Osteoblast (primary cell): Measurements from ENCODE around the gene SPC24. TPM values are rescaled to one million over a fixed set of nuclear protein-coding genes. Genes with fewer than 3 reads are reported as not detected.
"Not testable (repeated sequence)": the region's sequence is repeated elsewhere in the genome, so short reads cannot be mapped to it uniquely, and the experiment has no call there.

Experiments
- DNase-seq: peaks from one replicate; pipeline ENCODE4 v3.0.0; 2011; ENCODE audit warnings: low spot score, mixed read lengths; ENCODE audit not compliant: insufficient read length; ENCODE audit errors: missing footprints
- H2AFZ ChIP-seq: 2 replicates; pipeline ENCODE4 v1.6.0; 2011; ENCODE audit warnings: mild to moderate bottlenecking, low read length
- H3K27ac ChIP-seq: 2 replicates; pipeline ENCODE4 v1.5.1; 2011; ENCODE audit warnings: mild to moderate bottlenecking, low read depth, low read length, moderate library complexity
- H3K27me3 ChIP-seq: 2 replicates; pipeline ENCODE4 v1.6.0; 2012; ENCODE audit warnings: mild to moderate bottlenecking, control low read depth, inconsistent platforms, low read length, moderate library complexity; ENCODE audit not compliant: insufficient read depth
- H3K36me3 ChIP-seq: 2 replicates; pipeline ENCODE4 v1.5.1; 2011; ENCODE audit warnings: mild to moderate bottlenecking, low read length, control low read depth, moderate library complexity; ENCODE audit not compliant: insufficient read depth
- H3K4me1 ChIP-seq: 2 replicates; pipeline ENCODE4 v1.5.1; 2011; ENCODE audit warnings: mild to moderate bottlenecking, low read length, control low read depth, moderate library complexity; ENCODE audit not compliant: insufficient read depth
- H3K4me2 ChIP-seq: 2 replicates; pipeline ENCODE4 v1.6.0; 2011; ENCODE audit warnings: mild to moderate bottlenecking, low read length; ENCODE audit not compliant: insufficient read depth
- H3K4me3 ChIP-seq: fragments of 200-600 bp; sonication (generic); 3 replicates; pipeline ENCODE4 v1.5.1; 2012; ENCODE audit warnings: mild to moderate bottlenecking, low read length, inconsistent platforms; ENCODE audit not compliant: insufficient read depth
- H3K79me2 ChIP-seq: 2 replicates; pipeline ENCODE4 v1.6.0; 2012; ENCODE audit warnings: mild to moderate bottlenecking, low read length, control low read depth, inconsistent platforms; ENCODE audit not compliant: insufficient read depth
- H3K9me3 ChIP-seq: 2 replicates; pipeline ENCODE4 v1.5.1; 2011; ENCODE audit warnings: low read depth, low read length, control low read depth
- H4K20me1 ChIP-seq: 2 replicates; pipeline ENCODE4 v1.6.0; 2012; ENCODE audit warnings: mild to moderate bottlenecking, low read length, control low read depth; ENCODE audit not compliant: insufficient read depth
- total RNA-seq: library from RNA; depleted of rRNA; stranded (reverse); fragments of >200 nt; gene quantifications from 2 replicates; pipeline ENCODE4 v1.2.3, GENCODE V29; 2012
- TF ChIP-seq, protein P1 (sequence below): IDR thresholded peaks from 2 replicates; pipeline ENCODE4 v1.5.1; 2011; ENCODE audit warnings: mild to moderate bottlenecking, low read depth, low read length, moderate library complexity; ENCODE audit errors: extremely low read depth

The SPC24 gene
- total RNA-seq, 1 donor, result 5.4 TPM

DNA sequence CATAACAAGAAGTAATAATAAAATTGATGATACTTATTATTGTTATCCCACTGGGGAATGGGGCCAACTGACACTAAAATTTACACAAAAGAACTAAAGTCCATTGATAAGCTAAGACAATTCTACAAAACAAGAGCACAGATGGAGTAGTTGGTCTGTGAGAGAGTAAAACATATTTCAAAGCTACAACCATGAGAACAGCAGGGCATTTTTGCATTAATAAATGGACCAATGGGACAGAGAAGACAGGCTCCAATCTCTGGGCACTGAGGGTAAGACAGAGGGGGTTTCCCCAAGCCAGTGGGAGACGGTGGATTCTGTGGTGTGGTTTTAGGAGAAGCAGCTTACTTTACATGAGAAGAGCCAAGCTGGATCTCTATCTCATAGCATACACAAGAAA is 27.4 kb upstream of the SPC24 start:
- Histone ChIP-seq H3K36me3 (peaks cover 54% of the 10 kb centered on the region), H3K4me3 (no peak overlapping the region)

DNA sequence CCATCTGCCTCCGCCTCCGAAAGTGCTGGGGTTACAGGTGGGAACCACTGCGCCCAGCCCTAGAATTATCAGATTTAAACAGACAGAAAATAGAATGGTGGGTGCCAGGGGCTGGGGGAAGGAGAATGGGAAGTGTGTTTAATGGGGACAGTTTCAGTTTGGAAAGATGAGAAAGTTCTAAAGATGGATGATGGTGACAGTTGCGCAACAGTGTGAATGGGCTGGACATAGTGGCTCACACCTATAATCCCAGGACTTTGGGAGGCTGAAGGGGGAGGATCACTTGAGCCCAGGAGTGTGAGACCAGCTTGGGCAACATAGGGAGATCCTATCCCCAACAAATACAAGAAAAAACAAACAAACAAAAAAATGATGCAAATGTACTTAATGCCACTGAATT is 25.9 kb upstream of the SPC24 start:
- H3K36me3 ChIP-seq, result peaks cover 56% of the 10 kb centered on the region
- no peaks in the 10 kb centered on the region for H3K27me3 ChIP-seq
- H3K9me3 ChIP-seq, result no peaks in the 10 kb centered on the region
- no peak for DNase-seq
- peaks cover 16% of the 10 kb centered on the region for H3K4me1 ChIP-seq
- H3K79me2 ChIP-seq, result peaks cover 57% of the 10 kb centered on the region
- TF ChIP-seq, protein P1, sequence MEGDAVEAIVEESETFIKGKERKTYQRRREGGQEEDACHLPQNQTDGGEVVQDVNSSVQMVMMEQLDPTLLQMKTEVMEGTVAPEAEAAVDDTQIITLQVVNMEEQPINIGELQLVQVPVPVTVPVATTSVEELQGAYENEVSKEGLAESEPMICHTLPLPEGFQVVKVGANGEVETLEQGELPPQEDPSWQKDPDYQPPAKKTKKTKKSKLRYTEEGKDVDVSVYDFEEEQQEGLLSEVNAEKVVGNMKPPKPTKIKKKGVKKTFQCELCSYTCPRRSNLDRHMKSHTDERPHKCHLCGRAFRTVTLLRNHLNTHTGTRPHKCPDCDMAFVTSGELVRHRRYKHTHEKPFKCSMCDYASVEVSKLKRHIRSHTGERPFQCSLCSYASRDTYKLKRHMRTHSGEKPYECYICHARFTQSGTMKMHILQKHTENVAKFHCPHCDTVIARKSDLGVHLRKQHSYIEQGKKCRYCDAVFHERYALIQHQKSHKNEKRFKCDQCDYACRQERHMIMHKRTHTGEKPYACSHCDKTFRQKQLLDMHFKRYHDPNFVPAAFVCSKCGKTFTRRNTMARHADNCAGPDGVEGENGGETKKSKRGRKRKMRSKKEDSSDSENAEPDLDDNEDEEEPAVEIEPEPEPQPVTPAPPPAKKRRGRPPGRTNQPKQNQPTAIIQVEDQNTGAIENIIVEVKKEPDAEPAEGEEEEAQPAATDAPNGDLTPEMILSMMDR, result no peak
- no peak overlapping the region for H3K4me2 ChIP-seq
- no peak overlapping the region for H3K4me3 ChIP-seq
- no peaks in the 10 kb centered on the region for H4K20me1 ChIP-seq
- no peak overlapping the region for H3K27ac ChIP-seq
- no peak overlapping the region for H2AFZ ChIP-seq

More for the DNA sequence above, 27.4 kb upstream of the SPC24 start:
- TF ChIP-seq, protein P1, result no peak
- no peaks in the 10 kb centered on the region for H4K20me1 ChIP-seq
- peaks cover 16% of the 10 kb centered on the region for H3K4me1 ChIP-seq
- no peak overlapping the region for H3K27ac ChIP-seq
- peaks cover 71% of the 10 kb centered on the region for H3K79me2 ChIP-seq
- H3K4me2 ChIP-seq, result no peak overlapping the region
- DNase-seq, result no peak
- no peak overlapping the region for H2AFZ ChIP-seq
- H3K9me3 ChIP-seq, result no peaks in the 10 kb centered on the region
- H3K27me3 ChIP-seq, result no peaks in the 10 kb centered on the region

DNA sequence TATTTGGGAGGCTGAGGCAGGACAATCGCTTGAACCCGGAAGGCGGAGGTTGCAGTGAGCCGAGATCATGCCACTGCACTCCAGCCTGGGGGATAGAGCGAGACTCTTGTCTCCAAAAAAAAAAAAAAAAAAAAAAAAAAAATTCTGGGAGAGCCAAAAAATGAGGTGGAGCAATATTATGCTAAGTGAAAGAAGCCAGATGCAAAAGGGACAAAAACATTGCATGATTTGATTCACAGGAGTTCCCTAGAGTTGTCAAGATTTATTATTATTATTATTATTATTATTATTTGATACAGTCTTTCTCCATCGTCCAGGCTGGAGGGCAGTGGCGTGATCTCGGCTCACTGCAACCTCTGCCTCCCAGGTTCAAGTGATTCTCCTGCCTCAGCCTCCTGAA is 25.4 kb upstream of the SPC24 start:
- H3K4me2 ChIP-seq, H3K27ac ChIP-seq, DNase-seq, H3K27me3 ChIP-seq, H4K20me1 ChIP-seq, H2AFZ ChIP-seq, H3K9me3 ChIP-seq, H3K4me3 ChIP-seq: not testable (repeated sequence)
- Histone ChIP-seq H3K4me1 (peaks cover 16% of the 10 kb centered on the region), H3K79me2 (peaks cover 55% of the 10 kb centered on the region), H3K36me3 (peaks cover 55% of the 10 kb centered on the region)

DNA sequence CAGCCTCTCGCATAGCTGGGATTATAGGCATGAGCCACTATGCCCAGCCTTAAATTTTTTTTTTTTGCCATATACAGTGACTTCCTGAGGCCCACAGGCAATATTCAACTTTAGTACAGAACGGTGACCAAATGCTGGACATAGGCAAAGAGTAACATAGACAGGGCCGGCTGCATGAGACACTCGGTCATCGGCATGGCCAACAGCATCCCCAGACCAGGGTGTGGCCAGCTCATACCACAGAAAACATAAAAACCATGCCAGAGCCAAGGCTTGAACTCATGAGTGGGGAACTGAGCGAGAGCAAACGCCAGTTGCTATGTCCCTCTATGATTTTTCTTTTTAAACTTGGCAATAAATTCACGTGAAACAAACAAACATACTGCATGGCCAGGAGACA is 24.8 kb upstream of the SPC24 start:
- no peaks in the 10 kb centered on the region for H3K27me3 ChIP-seq
- H3K4me1 ChIP-seq, result peaks cover 16% of the 10 kb centered on the region
- DNase-seq, result peak; percentile 67
- no peak overlapping the region for H3K4me3 ChIP-seq
- H3K79me2 ChIP-seq, result peaks cover 49% of the 10 kb centered on the region
- no peaks in the 10 kb centered on the region for H4K20me1 ChIP-seq
- TF ChIP-seq, protein P1, result no peak
- no peak overlapping the region for H3K4me2 ChIP-seq
- no peak overlapping the region for H2AFZ ChIP-seq
- H3K36me3 ChIP-seq, result peaks cover 49% of the 10 kb centered on the region
- no peak overlapping the region for H3K27ac ChIP-seq
- H3K9me3 ChIP-seq, result no peaks in the 10 kb centered on the region
